Limb (tissue), 2 donors: Measurements from ENCODE around the gene ZNF562.

Experiments used
- DNase-seq, 2 donors: peaks; one replicate each; pipeline ENCODE4 v3.0.0-alpha.2; 2016; ENCODE audit errors: extremely low spot score in 2 of 2

The ZNF562 gene

DNA sequence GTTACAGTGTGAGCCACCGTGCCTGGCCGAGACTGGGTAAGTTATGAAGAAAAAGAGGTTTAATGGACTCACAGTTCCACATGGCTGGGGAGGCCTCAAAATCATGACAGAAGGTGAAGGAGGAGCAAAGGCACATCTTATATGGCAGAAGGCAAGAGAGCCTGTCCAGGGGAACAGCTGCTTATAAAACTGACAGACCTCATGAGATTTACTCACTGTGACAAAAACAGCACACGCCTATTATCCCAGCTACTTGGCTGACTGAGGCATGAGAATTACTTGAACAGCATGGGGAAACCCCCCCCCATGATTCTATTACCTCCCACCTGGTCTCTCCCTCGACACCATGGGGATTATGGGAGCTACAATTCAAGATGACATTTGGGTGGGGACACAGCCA is 30.4 kb downstream of the ZNF562 start:
- DNase-seq, result no peak

DNA sequence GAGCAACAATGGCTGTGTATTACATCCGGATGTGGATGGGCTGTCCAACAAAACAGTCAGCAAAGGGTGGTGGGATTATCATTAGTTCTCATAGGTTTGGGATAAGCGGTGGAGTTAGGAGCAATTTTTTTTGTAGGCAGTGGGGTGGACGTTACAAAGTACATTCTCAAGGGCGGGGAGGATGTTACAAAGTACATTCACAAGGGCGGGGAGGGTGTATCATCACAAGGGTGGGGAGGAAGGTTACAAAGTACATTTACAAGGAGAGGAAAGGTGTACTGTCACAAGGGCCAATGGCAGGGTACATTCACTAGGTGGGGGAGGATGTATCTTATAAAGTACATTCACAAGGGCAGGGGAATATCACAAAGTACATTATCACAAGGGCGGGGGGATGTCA is 33.1 kb downstream of the ZNF562 start:
- DNase-seq, result no peak

DNA sequence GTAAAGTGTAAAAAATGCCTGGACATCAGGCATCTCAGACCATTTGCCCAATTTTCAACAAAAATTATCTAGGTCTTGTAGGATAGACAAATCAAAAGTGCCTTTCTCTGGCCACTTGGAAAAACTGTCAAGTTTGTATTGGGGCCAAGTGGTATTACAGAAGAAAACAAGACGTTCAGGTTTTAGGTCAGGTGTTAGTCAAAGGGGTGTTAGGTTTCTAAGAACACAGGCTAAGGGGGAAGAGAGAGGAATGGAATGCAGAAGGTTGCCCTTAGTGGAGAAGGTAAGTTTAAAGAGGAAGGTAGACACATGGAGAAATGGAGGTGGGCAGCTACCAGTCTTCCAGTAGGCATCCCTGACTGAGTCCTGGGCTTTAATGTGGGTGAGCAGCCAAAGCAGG is 33.9 kb downstream of the ZNF562 start:
- no peak for DNase-seq

DNA sequence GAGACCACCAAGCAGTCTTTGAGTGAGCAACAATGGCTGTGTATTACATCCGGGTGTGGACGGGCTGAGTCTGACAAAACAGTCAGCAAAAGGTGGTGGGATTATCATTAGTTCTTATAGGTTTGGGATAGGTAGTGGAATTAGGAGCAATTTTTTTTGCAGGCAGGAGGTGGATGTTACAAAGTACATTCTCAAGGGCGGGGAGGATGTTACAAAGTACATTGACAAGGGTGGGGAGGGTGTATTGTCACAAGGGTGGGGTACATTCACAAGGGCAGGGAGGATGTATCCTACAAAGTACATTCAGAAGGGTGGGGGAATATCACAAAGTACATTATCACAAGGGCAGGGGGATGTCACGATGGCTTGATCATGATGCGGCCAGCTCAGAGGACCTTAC is 38.9 kb downstream of the ZNF562 start:
- no peak for DNase-seq

DNA sequence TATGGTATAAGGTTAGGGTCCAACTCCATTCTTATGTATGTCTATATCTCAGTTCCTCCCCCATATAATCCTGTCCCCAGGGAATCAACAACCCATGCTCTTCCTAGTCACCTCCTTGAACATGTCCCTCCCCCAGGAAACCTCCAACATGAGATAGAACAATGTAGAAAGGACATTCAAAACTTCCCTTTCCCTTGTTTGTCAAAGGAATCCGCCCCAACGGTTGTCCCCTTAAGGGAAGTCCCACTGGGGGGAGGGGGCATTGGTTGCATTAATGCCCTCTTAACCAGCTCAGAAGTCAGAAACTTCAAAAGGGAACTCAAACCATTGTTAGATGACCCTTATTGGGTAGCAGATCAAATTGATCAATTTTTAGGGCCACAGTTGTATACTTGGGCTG is 47.0 kb downstream of the ZNF562 start:
- DNase-seq, result no peak

DNA sequence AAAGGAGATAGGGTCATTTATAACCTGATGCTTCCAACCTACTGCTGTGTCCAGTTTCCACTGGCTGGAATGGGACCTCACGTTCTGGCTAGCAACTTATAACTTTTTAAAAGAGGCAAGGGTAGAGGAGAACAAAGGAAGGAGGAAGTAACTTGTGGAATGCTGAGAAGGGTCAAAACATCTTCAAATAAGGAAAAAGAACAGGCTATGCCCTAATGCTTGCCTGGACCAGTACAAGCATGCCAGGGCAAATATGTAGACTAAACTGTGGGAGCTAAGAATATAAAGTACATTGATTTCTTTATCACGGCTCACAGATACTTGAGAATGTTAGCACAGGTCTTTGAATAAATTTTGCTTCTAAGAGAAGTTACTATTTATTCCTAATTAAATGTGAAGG is 52.4 kb downstream of the ZNF562 start:
- DNase-seq, result no peak

DNA sequence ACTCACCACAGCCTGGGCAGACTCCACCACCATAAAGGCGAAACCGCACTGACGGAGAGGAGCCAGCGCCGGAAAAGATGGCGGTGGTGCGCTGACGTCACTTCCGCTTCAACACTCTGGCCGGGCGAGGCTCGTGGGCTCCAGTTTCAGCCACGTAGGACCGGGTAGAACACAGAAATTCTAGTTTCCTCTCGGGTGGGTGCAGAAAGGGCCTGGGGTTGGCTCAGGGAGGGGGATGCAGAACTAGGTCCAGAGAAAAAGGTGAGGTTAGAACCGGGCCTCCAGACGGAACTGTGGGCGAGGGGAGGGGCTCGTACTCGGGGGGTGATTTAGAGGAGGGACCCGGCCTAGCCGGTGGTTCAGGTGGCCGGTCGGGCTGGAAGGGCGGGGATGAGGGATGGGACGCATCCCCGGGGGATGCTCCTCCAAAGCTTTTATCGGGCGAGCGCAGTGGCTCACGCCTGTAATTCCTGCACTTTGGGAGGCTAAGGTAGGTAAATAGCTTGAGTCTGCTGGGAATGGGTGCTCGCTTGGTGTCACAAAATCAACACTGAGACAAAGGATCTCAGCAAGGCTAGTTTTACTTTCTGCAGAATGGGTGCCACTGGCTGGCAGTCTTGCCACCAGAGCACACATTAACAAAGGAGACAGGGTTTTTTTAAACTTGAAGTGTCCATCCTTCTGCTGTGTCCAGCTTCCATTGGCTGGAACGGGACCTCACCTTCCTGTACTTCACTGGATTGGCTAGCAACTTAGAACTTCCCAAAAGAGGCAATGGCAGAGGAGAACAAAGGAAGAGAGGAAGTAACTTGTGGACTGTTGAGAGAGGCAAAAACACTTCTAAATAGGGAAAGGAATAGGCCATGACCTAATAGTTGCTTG is 53.5 kb downstream of the ZNF562 start, which contains the start of gene ZNF561:
ZNF561 (minus strand) TSS at position 77 of the 882 bp plus-strand sequence. CDS start 1,776 bp downstream, outside the sequence.
- DNase-seq, result peak; percentile 91 to 94

DNA sequence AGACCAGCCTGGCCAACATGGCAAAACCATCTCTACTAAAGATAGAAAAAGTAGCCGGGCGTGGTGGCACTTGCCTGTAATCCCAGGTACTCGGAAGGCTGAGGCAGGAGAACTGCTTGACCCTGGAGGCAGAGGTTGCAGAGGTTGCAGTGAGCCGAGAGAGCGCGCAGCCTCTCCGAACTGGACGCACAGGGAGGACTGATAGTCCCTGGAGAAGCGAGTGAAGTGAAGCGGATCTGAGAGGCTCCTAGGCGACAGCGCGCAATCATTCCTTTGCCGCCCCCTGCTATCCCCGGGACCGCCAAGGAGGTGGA is 54.1 kb downstream of the ZNF562 start:
- no peak for DNase-seq

DNA sequence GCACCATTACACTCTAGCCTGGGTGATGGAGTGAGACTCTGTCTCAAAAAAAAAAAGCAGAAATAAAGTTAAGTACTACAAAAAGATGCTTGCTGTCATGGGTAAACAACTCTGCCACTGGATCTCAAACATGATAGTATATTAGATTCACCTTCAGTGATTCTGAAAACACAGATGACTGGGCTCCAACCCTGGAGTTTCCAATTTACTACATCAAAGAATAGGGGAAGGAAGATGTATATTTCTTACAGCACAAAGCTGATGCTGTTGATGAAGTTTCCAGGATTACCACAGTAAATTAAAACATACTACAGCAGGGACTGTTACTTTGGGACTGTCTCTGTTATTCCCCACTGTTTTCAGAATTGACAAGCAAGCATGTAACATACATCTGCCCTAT is 59.1 kb downstream of the ZNF562 start:
- no peak for DNase-seq

DNA sequence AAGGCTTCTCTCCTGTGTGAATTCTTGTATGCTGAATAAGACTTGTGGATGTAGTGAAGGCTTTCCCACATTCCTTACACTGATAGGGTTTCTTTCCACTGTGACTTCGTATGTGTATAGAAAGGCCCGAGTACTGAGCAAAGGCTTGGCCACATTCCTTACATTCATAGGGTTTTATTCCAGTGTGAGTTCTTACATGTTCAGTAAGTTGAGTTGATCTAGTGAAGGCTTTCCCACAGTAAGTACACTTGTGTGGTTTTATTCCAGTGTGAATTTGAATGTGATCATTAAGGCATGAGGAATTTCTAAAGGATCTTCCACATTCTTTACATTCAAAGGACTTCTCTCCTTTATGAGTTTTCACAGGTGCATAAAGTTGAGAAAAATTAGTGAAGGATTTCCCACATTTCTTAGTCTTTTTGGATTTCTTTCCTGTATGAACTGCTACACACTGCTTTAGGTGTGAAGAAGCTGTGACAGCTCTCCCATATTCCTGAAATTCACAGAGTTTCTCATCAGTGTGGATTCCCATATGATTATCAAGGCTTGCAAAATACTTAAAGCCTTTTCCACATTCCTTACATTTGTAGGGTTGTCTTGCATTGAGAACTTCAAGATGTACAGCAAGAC is 64.3 kb downstream of the ZNF562 start:
- no peak for DNase-seq

DNA sequence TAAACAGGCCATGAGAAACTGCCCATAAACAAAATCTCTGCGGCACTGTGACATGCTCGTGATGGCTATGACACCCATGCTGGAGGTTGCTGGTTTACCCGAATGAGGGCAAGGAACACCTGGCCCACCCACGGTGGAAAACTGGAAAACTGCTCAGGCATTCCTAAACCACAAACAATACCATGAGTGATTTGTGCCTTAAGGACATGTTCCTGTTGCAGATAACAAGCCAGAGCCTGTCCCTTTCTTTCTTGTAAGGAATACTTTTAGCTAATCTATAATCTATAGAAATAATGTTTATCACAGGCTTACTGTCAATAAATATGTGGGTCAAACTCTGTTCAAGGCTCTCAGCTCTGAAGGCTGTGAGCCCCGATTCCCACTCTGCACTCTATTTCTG is 66.0 kb downstream of the ZNF562 start:
- DNase-seq, result no peak

DNA sequence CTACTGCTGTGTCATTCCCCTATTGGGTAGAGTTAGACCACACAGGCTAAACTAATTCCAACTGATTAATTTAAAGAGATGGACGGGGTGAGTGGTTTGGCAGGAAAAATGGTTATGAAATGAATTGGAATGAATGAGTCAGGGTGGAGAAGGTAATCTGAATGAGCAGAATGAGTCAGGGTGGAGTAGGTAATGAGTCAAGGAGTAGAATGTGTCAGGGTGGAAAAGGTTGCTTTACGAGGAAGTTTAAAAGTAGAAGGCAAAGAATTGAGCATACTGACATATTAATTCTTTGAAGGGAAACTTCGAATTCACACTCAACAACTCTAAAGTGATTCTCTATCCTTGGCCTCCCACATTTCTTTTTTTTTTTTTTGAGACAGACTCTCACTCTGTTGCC is 77.9 kb downstream of the ZNF562 start:
- DNase-seq, result no peak
